Cerebellar nuclear complex (tissue), 1 donor: ENCODE data around the gene TSPAN16.
A peak's percentile ranks its signal among the peaks of the same experiment; 100 is the strongest.
"Not testable (repeated sequence)": the region's sequence is repeated elsewhere in the genome, so short reads cannot be mapped to it uniquely, and the experiment has no call there.

Source experiments
- DNase-seq, 2 experiments: peaks; one replicate each; lab custom pipeline; 2025; lab: John Stamatoyannopoulos, UW

TSPAN16 gene

DNA sequence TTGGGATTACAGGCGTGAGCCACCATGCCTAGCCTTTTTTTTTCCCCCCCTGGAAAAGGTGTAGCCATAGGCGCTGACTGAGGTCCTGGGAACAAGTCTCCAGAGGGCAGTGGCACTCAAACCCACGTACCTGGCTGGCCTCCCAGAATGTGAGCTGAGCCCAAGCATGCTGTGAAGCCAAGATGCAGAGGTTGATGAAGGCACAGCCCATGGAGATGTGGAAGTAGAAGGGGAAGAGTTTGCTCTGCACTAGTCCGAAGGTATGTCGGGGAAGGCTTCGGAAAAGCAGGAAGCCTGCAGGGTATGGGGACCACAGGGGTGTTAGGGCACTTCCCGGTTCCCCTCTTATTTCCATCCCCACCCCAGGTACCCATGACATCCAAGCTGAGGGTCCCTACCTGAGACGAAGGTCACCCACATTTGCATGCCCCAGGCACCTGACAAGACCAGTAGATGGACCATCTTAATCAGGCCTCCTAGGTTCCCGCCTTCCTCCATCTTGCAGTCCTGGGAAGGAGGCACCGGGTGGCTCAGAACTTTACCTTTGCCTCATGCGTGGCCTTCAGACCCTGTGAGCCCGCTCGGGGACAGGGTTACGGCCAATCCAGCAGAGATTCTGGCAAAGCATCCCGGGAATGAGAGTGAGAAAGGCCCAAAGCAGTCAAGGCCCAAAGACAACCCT is 49.3 kb downstream of the TSPAN16 start:
- DNase-seq, result no peak

DNA sequence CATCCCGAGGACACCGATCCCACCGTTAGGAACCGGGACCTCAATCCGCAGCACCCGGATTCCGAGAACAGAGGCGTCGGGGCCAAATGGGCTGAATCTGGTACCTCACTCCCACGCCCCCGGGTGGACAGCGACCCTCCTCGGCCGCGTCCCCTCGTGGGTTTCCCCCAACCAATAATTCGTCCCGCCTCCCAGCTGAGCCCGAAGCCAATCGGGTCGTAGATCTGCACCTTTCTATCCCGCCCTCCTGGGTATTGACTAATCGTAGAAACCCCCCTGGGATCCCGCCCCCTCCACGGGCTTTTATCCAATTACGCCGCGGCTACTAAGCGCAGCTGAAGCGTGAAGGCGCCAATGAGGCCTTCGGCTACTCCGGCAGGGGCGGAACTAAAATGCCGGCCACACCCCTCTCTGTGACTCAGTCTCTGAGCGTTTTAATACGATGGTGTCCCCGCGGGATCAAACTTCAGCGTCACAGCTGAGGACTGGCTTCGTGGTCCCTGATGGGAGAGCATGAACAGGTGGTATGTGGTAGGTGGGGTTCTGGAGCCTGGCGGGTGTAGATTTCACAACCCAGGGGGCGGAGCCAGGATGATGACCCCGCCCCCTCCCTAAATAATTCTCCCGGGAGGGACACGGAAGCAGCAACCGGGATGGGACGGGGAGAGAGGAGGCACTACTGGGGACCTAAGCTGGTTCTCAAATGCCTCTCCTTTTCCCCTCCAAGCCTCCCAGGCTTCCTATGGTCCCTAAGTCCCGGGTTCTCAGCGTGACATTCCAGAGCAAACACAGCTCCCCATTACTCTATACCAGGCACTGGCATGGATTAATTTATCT is 50.4 kb downstream of the TSPAN16 start, which contains the start of the genes CCDC159 and TMEM205:
CCDC159 (plus strand) TSS at position 416 of the 837 bp plus-strand sequence; CDS start at position 504, 88 bp downstream.
TMEM205 (minus strand) TSS at position 165 of the 837 bp plus-strand sequence. CDS start 649 bp downstream, outside the sequence.
- DNase-seq, result peak; percentile 92 to 96

DNA sequence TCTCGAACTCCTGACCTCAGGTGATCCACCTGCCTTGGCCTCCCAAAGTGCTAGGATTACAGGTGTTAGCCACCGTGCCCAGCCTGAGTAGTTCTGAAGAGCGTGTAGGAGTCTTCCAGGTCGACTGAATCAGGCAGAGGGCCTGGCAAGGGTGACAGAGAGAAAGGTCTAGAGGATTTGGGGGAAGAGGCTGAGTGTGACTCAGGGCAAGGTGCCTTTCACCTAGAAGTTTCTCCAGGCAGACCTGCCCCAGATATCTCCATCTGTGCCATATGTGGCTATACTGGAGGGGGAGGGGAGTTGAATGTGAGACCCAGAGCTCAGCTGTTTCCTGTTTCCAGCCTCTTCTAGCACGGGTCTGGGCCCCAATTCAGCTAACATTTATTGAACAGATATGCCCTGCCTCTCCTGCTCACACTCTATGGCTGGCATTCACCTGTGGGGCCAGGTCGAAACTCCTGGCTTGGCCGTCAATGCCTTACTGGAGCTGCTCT is 51.6 kb downstream of the TSPAN16 start:
- DNase-seq, result no peak

DNA sequence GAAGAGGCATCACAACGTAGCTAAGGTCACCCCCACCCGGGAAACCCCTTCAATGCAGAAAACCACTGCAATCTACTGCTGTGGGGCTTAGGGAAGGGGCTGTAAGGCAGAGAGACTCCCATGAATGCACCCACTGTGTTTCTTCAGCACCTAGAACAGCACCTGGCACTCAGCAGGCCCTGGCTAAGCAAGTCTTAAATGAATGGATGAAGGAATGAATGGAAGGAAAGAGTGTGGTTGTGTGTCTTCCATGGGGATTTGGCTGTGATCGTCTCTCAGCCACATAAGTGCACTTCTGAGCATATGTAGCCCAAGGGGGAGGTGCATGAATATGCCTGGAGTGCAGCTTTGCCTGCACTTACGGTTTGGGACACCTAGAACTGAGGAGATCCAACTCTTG is 53.2 kb downstream of the TSPAN16 start:
- DNase-seq, result no peak

DNA sequence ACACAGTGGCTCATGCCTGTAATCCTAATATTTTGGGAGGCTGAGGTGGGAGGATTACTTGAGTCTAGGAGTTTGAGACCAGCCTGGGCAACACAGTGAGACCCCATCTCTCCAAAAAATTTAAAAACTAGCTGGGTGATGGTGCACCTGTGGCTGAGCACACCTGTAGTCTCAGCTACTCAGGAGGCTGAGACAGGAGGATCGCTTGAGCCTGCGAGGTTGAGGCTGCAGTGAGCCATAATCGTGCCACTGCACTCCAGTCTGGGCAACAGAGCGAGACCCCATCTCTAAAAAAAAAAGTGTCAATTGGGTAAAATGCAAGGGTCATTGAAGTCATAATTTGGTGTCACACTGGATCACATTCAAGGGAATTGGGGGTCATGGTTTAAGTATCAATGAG is 58.1 kb downstream of the TSPAN16 start:
- not testable (repeated sequence) for DNase-seq

DNA sequence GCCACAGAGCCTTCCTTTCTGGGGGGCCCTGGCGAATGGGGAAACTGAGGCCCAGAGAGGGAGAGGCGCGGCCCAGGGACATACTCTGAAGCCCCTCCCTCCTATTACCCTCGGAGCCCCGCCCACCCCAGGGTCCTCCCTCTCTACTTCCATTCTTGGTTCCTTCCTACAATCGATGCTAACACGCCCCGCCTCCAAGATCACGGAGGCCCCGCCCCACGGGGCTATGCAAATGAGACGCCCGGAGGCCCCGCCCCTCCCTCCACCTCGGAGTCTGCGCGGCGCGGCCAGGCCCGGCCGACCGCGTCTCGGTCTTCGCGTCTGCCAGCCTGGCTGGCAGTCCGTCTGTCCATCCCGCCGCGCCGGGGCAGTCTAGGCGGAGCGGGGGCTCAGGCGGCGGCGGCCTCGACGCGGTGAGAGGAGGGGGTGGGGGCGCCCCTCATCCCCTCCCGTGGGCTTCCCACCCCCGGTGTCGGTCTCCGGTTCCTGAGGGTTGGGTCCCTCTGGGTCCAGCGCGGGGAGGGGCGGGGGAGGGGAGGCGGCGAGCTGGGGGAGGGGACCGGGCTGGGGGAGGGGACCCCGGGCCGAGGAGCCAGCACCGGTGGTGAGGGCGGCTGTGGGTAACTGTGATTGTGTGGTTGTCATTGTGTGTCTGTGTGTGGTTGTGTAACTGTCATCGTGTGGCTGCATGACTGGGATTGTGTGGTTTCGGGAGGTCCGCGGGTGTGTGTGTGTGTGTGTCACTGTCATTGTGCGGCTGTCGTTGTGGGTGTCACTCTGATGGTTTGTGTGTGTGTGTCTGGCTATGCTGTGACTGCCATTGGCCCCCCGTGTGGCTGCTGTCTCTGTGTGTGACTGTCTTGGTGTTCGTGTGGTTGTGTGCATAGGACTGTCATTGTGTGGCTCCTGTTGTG is 59.5 kb downstream of the TSPAN16 start, which contains the start of gene PLPPR2:
PLPPR2 (plus strand) TSS at position 273 of the 914 bp plus-strand sequence. CDS start 2,242 bp downstream, outside the sequence.
- peak; percentile 39 to 69 for DNase-seq

DNA sequence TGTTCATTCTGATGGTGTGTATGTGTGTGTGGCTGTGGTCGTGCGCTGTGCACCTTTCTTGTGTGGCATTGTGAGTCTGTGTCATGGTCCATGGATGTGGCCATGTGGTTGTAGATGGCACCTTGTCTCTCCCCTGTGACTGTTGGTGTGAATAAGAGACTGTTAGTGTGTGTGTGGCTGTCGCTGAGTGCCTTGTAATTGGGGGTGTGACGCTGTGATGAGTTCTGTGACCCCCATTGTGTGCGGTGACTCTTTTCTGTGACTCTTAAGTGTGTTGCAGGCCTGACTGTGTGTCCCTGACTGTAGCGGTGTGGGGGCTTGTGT is 60.1 kb downstream of the TSPAN16 start:
- DNase-seq, result no peak

DNA sequence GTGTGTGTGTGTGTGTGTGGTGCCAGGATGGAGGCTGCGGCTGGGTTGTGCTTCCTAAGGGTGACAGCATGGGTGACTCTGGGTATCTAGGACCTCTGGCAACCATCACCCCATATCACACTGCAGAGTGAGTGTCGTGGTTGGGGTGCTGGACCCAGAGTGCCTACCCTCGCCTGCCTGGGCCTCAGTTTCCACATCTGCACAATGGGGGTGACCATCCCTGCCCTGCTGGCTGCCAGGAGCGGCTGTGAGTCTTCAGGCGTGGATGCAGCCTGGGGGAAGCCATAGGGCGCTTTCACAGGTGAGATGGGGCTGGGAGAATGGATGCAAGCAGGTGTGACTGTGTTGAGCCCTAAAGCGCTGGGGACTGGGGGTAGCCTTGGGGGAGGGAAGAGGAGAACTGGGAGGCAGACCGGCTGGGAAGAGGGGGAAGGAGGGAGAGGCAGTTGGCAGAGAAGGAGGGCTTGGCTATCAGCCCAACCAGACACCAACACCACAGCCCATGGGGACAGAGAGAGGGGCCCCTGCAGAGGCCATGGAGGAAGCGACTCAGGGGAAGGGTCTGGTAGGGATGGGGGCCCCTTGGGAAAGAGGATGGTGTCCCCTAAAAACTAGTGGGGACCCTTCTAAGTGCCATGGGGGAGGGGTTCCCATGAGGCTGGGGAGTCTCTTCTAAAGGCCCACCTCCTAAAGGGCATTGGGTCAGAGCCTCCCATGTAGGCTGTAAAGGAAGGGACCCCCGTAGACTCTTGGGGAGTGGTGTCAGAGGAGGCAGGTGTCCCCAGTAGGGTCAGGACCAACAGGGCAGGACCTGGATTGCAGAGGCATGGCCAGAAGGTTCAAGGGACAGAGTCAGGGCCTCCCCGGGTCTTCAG is 61.0 kb downstream of the TSPAN16 start:
- no peak for DNase-seq

DNA sequence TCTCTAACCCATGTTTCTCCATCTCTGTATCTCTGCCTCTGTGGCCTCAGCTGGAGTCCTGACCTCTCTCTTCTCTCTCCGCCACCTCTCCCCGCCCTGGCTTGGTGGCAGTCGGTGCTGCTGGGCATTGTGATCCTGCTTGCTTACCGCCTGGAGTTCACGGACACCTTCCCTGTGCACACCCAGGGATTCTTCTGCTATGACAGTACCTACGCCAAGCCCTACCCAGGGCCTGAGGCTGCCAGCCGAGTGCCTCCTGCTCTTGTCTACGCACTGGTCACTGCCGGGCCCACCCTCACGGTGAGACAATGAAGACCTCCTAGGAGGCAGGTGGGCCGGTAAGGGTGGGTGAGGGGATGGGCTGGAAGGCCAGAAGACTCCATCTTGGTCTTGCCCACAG is 63.5 kb downstream of the TSPAN16 start:
- no peak for DNase-seq

DNA sequence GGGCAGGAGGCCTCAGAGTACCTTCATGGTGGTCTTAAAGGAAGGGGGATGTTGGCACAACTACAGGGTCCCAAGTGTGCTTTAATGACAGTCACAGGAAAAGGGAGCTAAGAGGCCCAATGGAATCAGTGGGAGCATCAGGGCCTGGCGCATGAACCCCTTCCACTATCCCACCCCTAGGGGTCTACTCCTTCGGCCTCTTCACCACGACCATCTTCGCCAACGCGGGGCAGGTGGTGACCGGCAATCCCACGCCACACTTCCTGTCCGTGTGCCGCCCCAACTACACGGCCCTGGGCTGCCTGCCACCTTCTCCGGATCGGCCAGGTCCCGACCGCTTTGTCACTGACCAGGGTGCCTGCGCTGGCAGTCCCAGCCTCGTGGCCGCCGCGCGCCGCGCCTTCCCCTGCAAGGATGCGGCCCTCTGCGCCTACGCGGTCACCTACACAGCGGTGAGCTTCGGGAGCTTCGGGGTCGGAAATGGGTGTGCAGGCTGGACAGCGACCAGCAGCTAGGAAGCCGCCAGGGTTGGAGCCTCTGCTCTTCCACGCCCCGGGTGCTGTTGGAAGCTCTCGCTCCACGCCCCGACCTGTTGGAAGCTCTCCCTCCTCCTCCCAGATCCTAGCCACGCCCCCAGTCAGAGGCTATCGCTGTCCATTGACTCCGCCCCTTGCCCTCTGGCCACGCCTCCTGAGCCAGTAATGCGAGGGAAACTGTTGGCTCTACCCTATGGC is 65.2 kb downstream of the TSPAN16 start:
- DNase-seq, result no peak

DNA sequence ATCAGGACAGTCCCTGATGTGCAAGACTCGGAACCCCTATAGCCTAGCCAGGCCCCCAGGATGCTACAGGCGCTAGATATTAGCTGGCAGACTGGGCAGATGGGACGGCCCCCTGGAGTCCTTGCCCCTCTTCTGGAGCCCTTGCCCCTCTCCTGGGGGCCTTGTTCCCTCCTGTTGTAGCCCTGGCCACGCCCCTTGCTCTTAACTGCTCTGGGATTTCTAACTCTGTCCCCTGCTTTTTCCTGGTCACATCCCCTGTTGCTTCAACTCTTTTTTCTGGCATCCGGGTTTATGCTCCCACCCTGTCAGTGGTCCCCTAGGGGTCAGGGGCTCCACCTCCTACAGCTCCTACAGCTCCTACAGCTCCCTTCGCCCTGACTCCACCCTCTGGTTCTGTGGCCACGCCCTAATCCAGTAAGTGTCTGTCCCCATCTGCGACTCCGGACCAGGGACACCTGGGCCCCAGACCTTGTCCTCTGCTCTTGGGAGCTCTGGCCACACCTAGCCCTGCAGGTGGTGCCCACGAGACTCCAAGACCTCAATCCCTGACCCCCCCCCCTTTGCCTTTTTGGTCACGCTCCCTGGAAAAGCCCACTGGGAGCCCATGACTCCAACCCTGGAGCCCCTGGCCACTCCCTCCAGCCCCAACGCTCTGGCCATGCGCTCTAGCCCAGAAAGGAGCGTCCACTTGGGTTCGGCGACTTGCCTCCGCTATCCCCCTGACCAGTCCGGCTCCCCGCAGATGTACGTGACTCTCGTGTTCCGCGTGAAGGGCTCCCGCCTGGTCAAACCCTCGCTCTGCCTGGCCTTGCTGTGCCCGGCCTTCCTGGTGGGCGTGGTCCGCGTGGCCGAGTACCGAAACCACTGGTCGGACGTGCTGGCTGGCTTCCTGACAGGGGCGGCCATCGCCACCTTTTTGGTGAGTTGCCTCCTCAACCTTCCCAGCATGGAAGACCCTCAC is 66.1 kb downstream of the TSPAN16 start:
- DNase-seq, result no peak

DNA sequence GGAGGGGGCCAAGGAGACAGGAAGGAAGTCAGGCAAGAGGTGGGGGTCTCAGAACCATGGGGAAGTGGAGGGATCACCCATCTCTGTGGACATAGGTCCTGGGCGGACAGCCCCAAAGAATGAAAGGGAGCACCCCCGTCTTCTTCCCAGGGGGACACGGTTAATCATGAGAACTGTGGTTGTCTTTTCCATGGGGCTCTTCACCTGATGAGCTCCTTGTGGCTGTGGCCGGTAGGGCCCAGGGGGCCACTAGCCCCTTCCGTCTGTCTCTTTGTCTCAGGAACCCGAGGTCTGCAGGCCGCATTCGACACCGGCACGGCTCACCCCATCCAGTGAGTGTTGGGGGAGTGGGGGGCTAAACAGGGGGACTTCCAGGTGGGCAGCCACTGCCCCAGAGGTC is 67.9 kb downstream of the TSPAN16 start:
- DNase-seq, result no peak

DNA sequence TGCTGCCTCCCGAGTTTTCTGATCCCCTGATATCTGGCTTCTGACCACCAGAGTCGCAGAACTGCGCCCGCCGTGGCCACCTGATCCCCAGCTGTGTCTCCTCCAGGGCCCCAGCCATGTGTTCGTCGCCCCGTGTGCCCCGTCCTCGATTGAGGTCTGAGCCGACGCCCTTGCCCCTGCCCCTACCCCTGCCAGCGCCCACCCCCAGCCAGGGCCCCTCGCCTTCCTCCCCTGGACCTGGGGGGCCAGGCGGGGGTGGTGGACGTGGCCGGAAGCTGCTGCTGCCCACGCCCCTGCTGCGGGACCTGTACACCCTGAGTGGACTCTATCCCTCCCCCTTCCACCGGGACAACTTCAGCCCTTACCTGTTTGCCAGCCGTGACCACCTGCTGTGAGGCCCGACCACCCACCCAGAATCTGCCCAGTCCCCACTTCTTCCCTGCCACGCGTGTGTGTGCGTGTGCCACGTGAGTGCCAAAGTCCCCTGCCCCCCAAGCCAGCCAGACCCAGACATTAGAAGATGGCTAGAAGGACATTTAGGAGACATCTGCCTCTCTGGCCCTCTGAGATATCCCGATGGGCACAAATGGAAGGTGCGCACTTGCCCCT is 68.4 kb downstream of the TSPAN16 start:
- DNase-seq, result no peak

DNA sequence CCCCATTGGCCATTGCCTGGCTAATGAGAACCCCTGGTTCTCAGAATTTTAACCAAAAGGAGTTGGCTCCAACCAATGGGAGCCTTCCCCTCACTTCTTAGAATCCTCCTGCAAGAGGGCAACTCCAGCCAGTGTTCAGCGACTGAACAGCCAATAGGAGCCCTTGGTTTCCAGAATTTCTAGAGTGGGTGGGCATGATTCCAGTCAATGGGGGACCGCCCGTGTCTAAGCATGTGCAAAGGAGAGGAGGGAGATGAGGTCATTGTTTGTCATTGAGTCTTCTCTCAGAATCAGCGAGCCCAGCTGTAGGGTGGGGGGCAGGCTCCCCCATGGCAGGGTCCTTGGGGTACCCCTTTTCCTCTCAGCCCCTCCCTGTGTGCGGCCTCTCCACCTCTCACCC is 69.0 kb downstream of the TSPAN16 start:
- no peak for DNase-seq
